Lower leg skin (tissue), 3 donors: ENCODE data around the gene SMG7.

Source experiments
- CTCF ChIP-seq, 3 donors: fragments of 450-650 bp; IDR thresholded peaks; one replicate each; pipeline ENCODE4 v1.5.1; 2016; ENCODE audit warnings: antibody characterized with exemption in 3 of 3, mild to moderate bottlenecking in 3 of 3, moderate library complexity in 2 of 3
- POLR2A ChIP-seq, 2 donors: fragments of 450-650 bp; IDR thresholded peaks; one replicate each; pipeline ENCODE4 v1.6.1; 2016 to 2017; ENCODE audit warnings: antibody characterized with exemption in 2 of 2, mild to moderate bottlenecking in 1 of 2, moderate library complexity in 1 of 2

- no peak for TF ChIP-seq CTCF (IDR thresholded peaks at IDR 0.05)
- TF ChIP-seq POLR2A (IDR thresholded peaks at IDR 0.05), result no peak
These were observed 36.8 kb upstream of the SMG7 start for GRCh38 chr1:183435497-183435896.
